ENCODE data around the gene SLC24A3. TPM values are rescaled to one million over a fixed set of nuclear protein-coding genes. Genes with fewer than 3 reads are reported as not detected.

SLC24A3 gene
- total RNA-seq, 1 experiment from 2014 or later: not detected

DNA sequence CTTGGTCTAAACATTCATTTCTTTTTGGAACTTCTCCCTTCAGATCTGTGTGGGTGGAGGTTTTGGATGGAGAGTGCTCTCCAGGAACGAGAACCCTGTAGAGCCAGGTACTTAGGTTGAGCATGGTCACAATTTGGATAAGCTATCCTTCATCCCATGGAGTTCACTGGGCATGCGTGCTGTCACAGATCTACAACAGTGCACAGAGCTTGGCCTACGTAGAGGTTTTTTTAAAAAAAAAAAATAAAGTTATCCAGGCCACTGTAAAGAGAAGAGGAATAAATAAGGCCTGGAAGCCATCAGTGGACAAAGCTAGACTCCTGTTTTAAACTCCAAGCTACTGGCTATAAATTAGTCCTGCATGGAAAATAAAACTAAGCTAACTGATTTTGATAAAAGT, 165.6 kb downstream of the SLC24A3 start:
- no TSS peak for BruUV-seq (replicated peaks)
- Histone ChIP-seq H3K4me3 (no peak overlapping the region), H3F3A (ENCODE audit: insufficient read depth, low read depth) (no peaks in the 10 kb centered on the region), H3K4me2 (no peak overlapping the region), H3K4me1 (replicated peaks; ENCODE audit: insufficient read depth) (no peaks in the 10 kb centered on the region), H2AFZ (no peak overlapping the region), H4K20me1 (ENCODE audit: insufficient read depth) (no peaks in the 10 kb centered on the region), H3K36me3 (ENCODE audit: low read depth) (no peaks in the 10 kb centered on the region), H3K27me3 (ENCODE audit: insufficient read depth, low read depth) (peaks cover 76% of the 10 kb centered on the region), H3K27ac (no peak overlapping the region), H3K79me2 (ENCODE audit: low read depth) (no peaks in the 10 kb centered on the region), H3K9me2 (ENCODE audit: insufficient read depth) (no peaks in the 10 kb centered on the region), H3K9me3 (ENCODE audit: insufficient read depth, low read depth) (no peaks in the 10 kb centered on the region)
- no peak for DNase-seq
- intact Hi-C loops (cut with micrococcal nuclease; ENCODE audit: unreplicated experiment): no loop called here
- POLR2A ChIA-PET (ENCODE audit: unreplicated experiment): no interaction called here
- TF ChIP-seq EZH2 (IDR thresholded peaks at IDR 0.05; ENCODE audit: low read depth) (no peak), CTCF (conservative IDR thresholded peaks at IDR 0.05) (no peak)
- CTCF ChIA-PET: no interaction called here

DNA sequence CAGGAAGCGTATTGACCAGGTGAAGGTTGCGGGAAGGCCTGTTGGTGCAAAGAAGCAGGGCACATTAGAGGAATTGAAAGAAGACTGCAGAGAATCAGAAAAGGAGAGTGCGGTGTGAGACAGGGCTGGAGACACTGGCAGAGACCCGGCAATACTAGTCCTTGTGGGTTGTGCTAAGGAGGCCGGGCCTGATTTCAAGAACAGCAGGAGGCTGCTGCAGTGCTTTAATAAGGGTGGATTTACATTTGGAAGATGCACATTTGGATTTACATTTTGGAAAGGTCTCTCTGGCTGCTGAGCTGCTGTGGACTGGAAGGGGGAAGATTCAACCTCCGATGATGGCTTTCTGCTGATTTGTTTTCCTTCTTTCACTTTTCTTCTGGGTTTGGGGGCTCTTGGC, 167.8 kb downstream of the SLC24A3 start:
- no peak for DNase-seq
- POLR2A ChIA-PET (ENCODE audit: unreplicated experiment): no interaction called here

GRCh38 chr20:19381947-19382346, 169.5 kb downstream of the SLC24A3 start:
- Histone ChIP-seq H3K9me3 (ENCODE audit: insufficient read depth, low read depth) (no peaks in the 10 kb centered on the region), H3K4me2 (no peak overlapping the region), H3K36me3 (ENCODE audit: low read depth) (no peaks in the 10 kb centered on the region), H3K9me2 (ENCODE audit: insufficient read depth) (no peaks in the 10 kb centered on the region), H4K20me1 (ENCODE audit: insufficient read depth) (no peaks in the 10 kb centered on the region), H3K27ac (no peak overlapping the region), H3K79me2 (ENCODE audit: low read depth) (no peaks in the 10 kb centered on the region), H3K4me1 (replicated peaks; ENCODE audit: insufficient read depth) (no peaks in the 10 kb centered on the region), H3K4me3 (no peak overlapping the region), H3K27me3 (ENCODE audit: insufficient read depth, low read depth) (peaks cover 43% of the 10 kb centered on the region; the same call in 1 of the 2 replicates), H3F3A (ENCODE audit: insufficient read depth, low read depth) (no peaks in the 10 kb centered on the region), H2AFZ (no peak overlapping the region)
- ChIA-PET CTCF (no interaction called here), POLR2A (ENCODE audit: unreplicated experiment) (no interaction called here)
- intact Hi-C loops (cut with micrococcal nuclease; ENCODE audit: unreplicated experiment): no loop called here
- BruUV-seq (replicated peaks): no TSS peak
- no peak for TF ChIP-seq CTCF (conservative IDR thresholded peaks at IDR 0.05)
- TF ChIP-seq EZH2 (IDR thresholded peaks at IDR 0.05; ENCODE audit: low read depth): no peak
- no peak for DNase-seq

More for the DNA sequence above, 167.8 kb downstream of the SLC24A3 start:
- intact Hi-C loops (cut with micrococcal nuclease; ENCODE audit: unreplicated experiment): no loop called here
- peaks cover 58% of the 10 kb centered on the region; the same call in 1 of the 2 replicates for H3K27me3 ChIP-seq (ENCODE audit: insufficient read depth, low read depth)
- H3K4me3 ChIP-seq: no peak overlapping the region
- no peaks in the 10 kb centered on the region for H3K9me2 ChIP-seq (ENCODE audit: insufficient read depth)
- TF ChIP-seq EZH2 (IDR thresholded peaks at IDR 0.05; ENCODE audit: low read depth) (no peak), CTCF (conservative IDR thresholded peaks at IDR 0.05) (no peak)
- H4K20me1 ChIP-seq (ENCODE audit: insufficient read depth): no peaks in the 10 kb centered on the region
- CTCF ChIA-PET: no interaction called here
- H3K27ac ChIP-seq: no peak overlapping the region
- no peaks in the 10 kb centered on the region for H3K79me2 ChIP-seq (ENCODE audit: low read depth)
- H3K4me2 ChIP-seq: no peak overlapping the region
- no TSS peak for BruUV-seq (replicated peaks)
- H3K36me3 ChIP-seq (ENCODE audit: low read depth): no peaks in the 10 kb centered on the region
- H3F3A ChIP-seq (ENCODE audit: insufficient read depth, low read depth): no peaks in the 10 kb centered on the region
- no peaks in the 10 kb centered on the region for H3K9me3 ChIP-seq (ENCODE audit: insufficient read depth, low read depth)
- H2AFZ ChIP-seq: no peak overlapping the region
- H3K4me1 ChIP-seq (replicated peaks; ENCODE audit: insufficient read depth): no peaks in the 10 kb centered on the region

All from PC-9 (cell line).